Heart left ventricle (tissue), 13 donors: ENCODE results near the gene ZNF23.

Source experiments
- CTCF ChIP-seq, 12 donors: fragments of 200-600 bp; sonication (generic) in 4 of 12; IDR thresholded peaks; one replicate each; pipeline versions ENCODE4 v1.5.0 to v1.8.0; 2018 to 2022; ENCODE audit warnings: antibody characterized with exemption in 12 of 12, mild to moderate bottlenecking in 5 of 12
- POLR2A ChIP-seq, 2 donors: fragments of 450-650 bp; IDR thresholded peaks; one replicate each; pipeline ENCODE4 v1.6.1; 2017; ENCODE audit warnings: antibody characterized with exemption in 2 of 2, mild to moderate bottlenecking in 2 of 2, moderate library complexity in 2 of 2
- donor health status: ischemic (EF 13 %, LVEDD 7.1; RV severe dilation, severe dysfunction).
- donor health status: DM: no; HTN: yes; CAD: no.
- donor health status: DM: no; HTN: no; CAD: no.
- donor health status: ischemic (EF 25% LVEDD 6.9; RV normal size, moderate dysfunction).
- donor health status: ischemic (EF 25% LVEDD 5.7; RV mildly dilated, moderate dysfunction).
- donor health status: ischemic (EF 35%, LVEDD 5.7; RV mildly dilated, moderate dysfunction).
- donor health status: nonischemic (EF 11% LVEDD 7.7; RV severe dilation, severe dysfunction).
- donor health status: DM: yes; HTN: yes; CAD: no.
- donor health status: PGD.
- donor health status: ischemic (EF 29% LVEDD 5.4; RV normal size, mild dysfunction).
- donor health status: nonischemic (EF 23%, LVEDD 6.1; RV moderate dilation, normal function).

GRCh38 chr16:71490361-71490760 lies 28.3 kb upstream of the ZNF23 start:
- TF ChIP-seq CTCF (IDR thresholded peaks at IDR 0.05) (no peak), POLR2A (IDR thresholded peaks at IDR 0.05) (no peak)
